MM.1S (cell line): ENCODE data around the gene HIVEP1.

Source experiments
- EZH2phosphoT487 ChIP-seq: fragments of 300-600 bp; sonication (generic); IDR thresholded peaks from 2 replicates; pipeline ENCODE4 v1.6.1; 2018; ENCODE audit warnings: antibody characterized with exemption, low read length
- TF ChIP-seq, protein P1 (sequence below): fragments of 300-600 bp; sonication (generic); IDR thresholded peaks from 2 replicates; pipeline ENCODE4 v1.5.1; 2016; ENCODE audit warnings: antibody characterized with exemption, low read length, mixed read lengths

- TF ChIP-seq, protein P1, sequence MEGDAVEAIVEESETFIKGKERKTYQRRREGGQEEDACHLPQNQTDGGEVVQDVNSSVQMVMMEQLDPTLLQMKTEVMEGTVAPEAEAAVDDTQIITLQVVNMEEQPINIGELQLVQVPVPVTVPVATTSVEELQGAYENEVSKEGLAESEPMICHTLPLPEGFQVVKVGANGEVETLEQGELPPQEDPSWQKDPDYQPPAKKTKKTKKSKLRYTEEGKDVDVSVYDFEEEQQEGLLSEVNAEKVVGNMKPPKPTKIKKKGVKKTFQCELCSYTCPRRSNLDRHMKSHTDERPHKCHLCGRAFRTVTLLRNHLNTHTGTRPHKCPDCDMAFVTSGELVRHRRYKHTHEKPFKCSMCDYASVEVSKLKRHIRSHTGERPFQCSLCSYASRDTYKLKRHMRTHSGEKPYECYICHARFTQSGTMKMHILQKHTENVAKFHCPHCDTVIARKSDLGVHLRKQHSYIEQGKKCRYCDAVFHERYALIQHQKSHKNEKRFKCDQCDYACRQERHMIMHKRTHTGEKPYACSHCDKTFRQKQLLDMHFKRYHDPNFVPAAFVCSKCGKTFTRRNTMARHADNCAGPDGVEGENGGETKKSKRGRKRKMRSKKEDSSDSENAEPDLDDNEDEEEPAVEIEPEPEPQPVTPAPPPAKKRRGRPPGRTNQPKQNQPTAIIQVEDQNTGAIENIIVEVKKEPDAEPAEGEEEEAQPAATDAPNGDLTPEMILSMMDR: no peak
- no peak for TF ChIP-seq EZH2phosphoT487
These were observed 43.8 kb upstream of the HIVEP1 start for GRCh38 chr6:11968241-11968806.
